Fibroblast of lung (primary cell): ENCODE measurements around the gene WNT7B. TPM values are rescaled to one million over a fixed set of nuclear protein-coding genes. Genes with fewer than 3 reads are reported as not detected.

Experiments used
- DNase-seq, 2 donors: peaks; one replicate each; pipeline versions ENCODE4 v3.0.0 to v3.0.0-alpha.2; 2010; ENCODE audit warnings: low read depth in 2 of 2
- H2AFZ ChIP-seq: 2 replicates; pipeline ENCODE4 v1.5.1; 2012; ENCODE audit warnings: low read length, control low read depth, inconsistent platforms
- H3K27ac ChIP-seq: 2 replicates; pipeline ENCODE4 v1.5.1; 2011; ENCODE audit warnings: low read length, control low read depth; ENCODE audit not compliant: insufficient read depth
- H3K27me3 ChIP-seq: 2 replicates; pipeline ENCODE4 v1.5.1; 2011; ENCODE audit warnings: mild to moderate bottlenecking, low read length; ENCODE audit not compliant: control insufficient read depth, insufficient read depth
- H3K36me3 ChIP-seq: 2 replicates; pipeline ENCODE4 v1.5.1; 2011; ENCODE audit warnings: low read length; ENCODE audit not compliant: control insufficient read depth, insufficient read depth
- H3K4me1 ChIP-seq: 2 replicates; pipeline ENCODE4 v1.5.1; 2011; ENCODE audit warnings: low read length; ENCODE audit not compliant: control insufficient read depth, insufficient read depth; ENCODE audit errors: extremely low read depth
- H3K4me2 ChIP-seq: 2 replicates; pipeline ENCODE4 v1.5.1; 2011; ENCODE audit warnings: low read length, control low read depth; ENCODE audit not compliant: insufficient read depth; ENCODE audit errors: extremely low read depth
- H3K4me3 ChIP-seq, 4 experiments: fragments of 200-600 bp in 1 of 4; sonication (generic) in 1 of 4; replicated peaks in 1 of 4; 2 replicates each; pipeline ENCODE4 v1.5.1; 2011 to 2016; ENCODE audit warnings: low read length in 4 of 4, low read depth in 3 of 4, mild to moderate bottlenecking in 3 of 4, control low read depth in 2 of 4, inconsistent platforms in 1 of 4, mixed read lengths in 1 of 4; ENCODE audit not compliant: insufficient read depth in 1 of 4; ENCODE audit errors: control extremely low read depth in 1 of 4
- H3K79me2 ChIP-seq: 2 replicates; pipeline ENCODE4 v1.5.1; 2012; ENCODE audit warnings: mild to moderate bottlenecking, low read length, inconsistent platforms; ENCODE audit not compliant: control insufficient read depth, insufficient read depth
- H3K9ac ChIP-seq: 2 replicates; pipeline ENCODE4 v1.5.1; 2011; ENCODE audit warnings: mild to moderate bottlenecking, low read length, control low read depth; ENCODE audit not compliant: insufficient read depth
- H3K9me3 ChIP-seq: 2 replicates; pipeline ENCODE4 v1.5.1; 2012; ENCODE audit warnings: low read depth, low read length; ENCODE audit not compliant: control insufficient read depth, insufficient read depth
- H4K20me1 ChIP-seq: 2 replicates; pipeline ENCODE4 v1.5.1; 2011; ENCODE audit warnings: low read length; ENCODE audit not compliant: control insufficient read depth, insufficient read depth; ENCODE audit errors: extremely low read depth
- EZH2 ChIP-seq: IDR thresholded peaks from 2 replicates; pipeline ENCODE4 v1.5.1; 2012; ENCODE audit warnings: low read length, control low read depth, mild to moderate bottlenecking; ENCODE audit errors: missing control alignments
- polyA plus RNA-seq, 2 donors: library from polyadenylated mRNA; depleted of rRNA in 1 of 2; stranded (reverse) in 1 of 2; unstranded in 1 of 2; fragments of >200 nt; gene quantifications; 2 replicates each; pipeline ENCODE4 v1.2.1, GENCODE V29; 2011 to 2012; ENCODE audit warnings: missing spikeins in 1 of 2
- total RNA-seq: library from RNA; depleted of rRNA; stranded (reverse); fragments of >200 nt; gene quantifications from 2 replicates; pipeline ENCODE4 v1.2.1, GENCODE V29; 2014
- TF ChIP-seq, protein P1 (sequence below), 2 donors: IDR thresholded peaks in 1 of 2; conservative IDR thresholded peaks in 1 of 2; 1 replicate in 1 of 2; 2 replicates in 1 of 2; pipeline ENCODE4 v1.5.1; 2011 to 2012; ENCODE audit warnings: low read length in 2 of 2, control low read depth in 1 of 2, inconsistent platforms in 1 of 2, low read depth in 1 of 2, mild to moderate bottlenecking in 1 of 2

The WNT7B gene
- total and polyA plus RNA-seq, 2 donors (not counting 1 experiment from before 2014, with no cell fraction given) = 0.17 TPM; not detected in 1

DNA sequence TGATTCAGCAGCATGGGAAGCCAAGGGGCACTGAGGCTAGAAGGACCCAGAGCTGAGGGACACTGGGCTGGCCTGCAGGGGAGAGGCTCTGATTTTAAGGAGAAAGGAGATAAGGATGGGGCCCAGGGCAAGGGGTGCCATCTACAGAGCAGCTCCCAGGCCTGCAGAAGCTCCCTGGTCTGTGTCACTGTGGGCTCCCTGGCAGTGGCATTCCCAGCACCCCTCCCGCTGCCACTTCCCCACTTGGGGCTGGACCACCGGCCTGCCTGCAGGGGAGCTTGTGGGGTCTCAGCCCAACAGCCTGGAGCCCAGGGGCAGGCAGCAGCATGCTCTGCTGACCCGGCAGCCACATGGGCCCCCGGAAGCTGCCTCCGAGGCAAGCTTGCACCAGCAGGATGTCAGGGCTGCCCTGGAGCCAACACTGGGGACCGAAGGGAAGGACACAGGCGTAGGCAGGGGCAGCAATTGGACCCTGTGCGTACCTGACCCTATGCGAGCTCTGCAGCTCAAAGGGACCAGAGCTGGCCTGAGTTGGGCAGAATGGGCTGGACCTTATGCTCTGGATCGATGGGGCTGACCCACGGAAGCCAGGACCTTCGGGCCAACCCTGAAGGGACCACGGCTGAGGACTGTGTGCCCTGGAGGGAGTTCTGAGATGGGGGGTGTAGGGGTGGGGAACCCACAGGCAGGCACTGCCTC is 35.4 kb upstream of the WNT7B start:
- Histone ChIP-seq H2AFZ (no peak overlapping the region), H3K27me3 (no peaks in the 10 kb centered on the region), H3K4me3 (no peak overlapping the region), H3K79me2 (peaks cover 4% of the 10 kb centered on the region), H3K4me2 (no peak overlapping the region), H3K9ac (no peak overlapping the region), H4K20me1 (no peaks in the 10 kb centered on the region), H3K36me3 (no peaks in the 10 kb centered on the region), H3K4me1 (peaks cover 22% of the 10 kb centered on the region), H3K9me3 (no peaks in the 10 kb centered on the region), H3K27ac (peak overlapping the region; percentile 99)
- TF ChIP-seq, protein P1, sequence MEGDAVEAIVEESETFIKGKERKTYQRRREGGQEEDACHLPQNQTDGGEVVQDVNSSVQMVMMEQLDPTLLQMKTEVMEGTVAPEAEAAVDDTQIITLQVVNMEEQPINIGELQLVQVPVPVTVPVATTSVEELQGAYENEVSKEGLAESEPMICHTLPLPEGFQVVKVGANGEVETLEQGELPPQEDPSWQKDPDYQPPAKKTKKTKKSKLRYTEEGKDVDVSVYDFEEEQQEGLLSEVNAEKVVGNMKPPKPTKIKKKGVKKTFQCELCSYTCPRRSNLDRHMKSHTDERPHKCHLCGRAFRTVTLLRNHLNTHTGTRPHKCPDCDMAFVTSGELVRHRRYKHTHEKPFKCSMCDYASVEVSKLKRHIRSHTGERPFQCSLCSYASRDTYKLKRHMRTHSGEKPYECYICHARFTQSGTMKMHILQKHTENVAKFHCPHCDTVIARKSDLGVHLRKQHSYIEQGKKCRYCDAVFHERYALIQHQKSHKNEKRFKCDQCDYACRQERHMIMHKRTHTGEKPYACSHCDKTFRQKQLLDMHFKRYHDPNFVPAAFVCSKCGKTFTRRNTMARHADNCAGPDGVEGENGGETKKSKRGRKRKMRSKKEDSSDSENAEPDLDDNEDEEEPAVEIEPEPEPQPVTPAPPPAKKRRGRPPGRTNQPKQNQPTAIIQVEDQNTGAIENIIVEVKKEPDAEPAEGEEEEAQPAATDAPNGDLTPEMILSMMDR (conservative IDR thresholded peaks at IDR 0.05 in 1 of 2, IDR thresholded peaks at IDR 0.05 in 1 of 2; ENCODE audit: low read depth in 1 of 2, low read length in 2 of 2) = no peak
- no peak for DNase-seq

DNA sequence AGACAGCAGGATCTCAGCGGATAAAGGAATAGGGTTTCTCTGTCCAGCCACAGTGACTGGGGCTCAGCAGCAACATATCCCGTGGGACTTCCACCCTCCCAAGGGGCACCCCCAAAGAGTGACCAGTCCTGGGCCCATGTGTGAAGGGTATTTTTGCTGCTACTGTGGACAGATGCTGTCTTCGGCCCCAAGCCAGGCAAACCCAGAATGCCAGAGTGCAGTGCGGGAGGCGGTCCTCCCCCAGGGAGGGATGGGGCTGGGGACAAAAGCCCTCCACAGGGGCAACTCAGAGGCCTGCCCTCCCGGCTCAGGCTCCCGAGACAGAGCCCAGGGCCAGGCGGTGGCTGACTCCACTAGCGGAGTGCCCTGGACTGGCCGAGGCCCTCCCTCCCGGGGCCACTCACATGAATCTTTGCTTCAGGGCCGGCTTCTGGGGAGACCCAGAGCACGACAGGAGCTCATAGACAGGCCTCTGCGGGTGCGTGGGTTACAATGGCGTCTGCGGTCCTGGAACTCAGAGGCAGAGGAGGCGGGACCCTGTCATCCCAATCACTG is 34.7 kb upstream of the WNT7B start:
- TF ChIP-seq EZH2 = no peak
- TF ChIP-seq, protein P1 (conservative IDR thresholded peaks at IDR 0.05 in 1 of 2, IDR thresholded peaks at IDR 0.05 in 1 of 2; ENCODE audit: low read depth in 1 of 2, low read length in 2 of 2) = no peak
- H3K4me2 ChIP-seq = no peak overlapping the region
- H3K27ac ChIP-seq = no peak overlapping the region
- no peak overlapping the region for H3K4me3 ChIP-seq
- peaks cover 4% of the 10 kb centered on the region for H3K79me2 ChIP-seq
- no peak overlapping the region for H2AFZ ChIP-seq
- no peaks in the 10 kb centered on the region for H4K20me1 ChIP-seq
- no peaks in the 10 kb centered on the region for H3K27me3 ChIP-seq
- H3K36me3 ChIP-seq = no peaks in the 10 kb centered on the region
- no peaks in the 10 kb centered on the region for H3K9me3 ChIP-seq
- H3K4me1 ChIP-seq = peaks cover 25% of the 10 kb centered on the region
- peak in 1 of 2 donors; percentile 75 for DNase-seq
- H3K9ac ChIP-seq = no peak overlapping the region

DNA sequence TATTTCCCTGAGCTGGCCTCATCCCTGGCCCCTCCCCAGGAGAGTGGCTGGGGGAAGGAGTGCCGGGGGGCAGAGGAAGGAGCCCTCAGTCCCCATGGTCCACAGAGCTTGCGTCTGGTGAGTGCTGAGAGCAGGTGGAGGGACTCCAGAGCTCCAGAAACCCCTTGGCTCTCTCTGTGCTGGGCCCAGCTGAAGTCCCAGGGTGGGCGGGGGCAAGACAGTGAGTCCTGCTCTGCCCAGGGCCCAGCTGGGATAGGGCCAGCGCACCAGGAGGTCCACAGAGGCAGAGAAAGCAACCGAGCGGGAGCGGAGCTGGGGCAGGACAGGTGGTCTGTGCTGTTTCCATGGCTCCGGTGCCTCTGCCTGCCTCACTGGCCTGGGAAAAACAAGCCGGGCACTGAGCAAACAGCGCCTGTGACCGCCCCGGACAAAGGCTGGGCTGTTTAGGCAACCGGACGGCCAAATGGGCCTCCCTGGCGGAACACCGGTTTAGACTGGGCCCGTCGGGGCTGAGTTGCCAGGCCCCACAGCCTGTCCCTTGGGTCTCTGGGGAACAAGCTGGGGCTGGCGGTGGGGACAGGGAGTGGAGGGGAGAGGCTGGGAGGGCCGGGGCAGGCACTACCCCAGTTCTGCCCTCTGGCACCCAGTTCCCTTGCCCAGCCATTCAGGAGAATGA is 34.1 kb upstream of the WNT7B start:
- TF ChIP-seq EZH2 = no peak
- TF ChIP-seq, protein P1 (conservative IDR thresholded peaks at IDR 0.05 in 1 of 2, IDR thresholded peaks at IDR 0.05 in 1 of 2; ENCODE audit: low read depth in 1 of 2, low read length in 2 of 2) = no peak
- no peak overlapping the region for H3K4me2 ChIP-seq
- H3K27me3 ChIP-seq = no peaks in the 10 kb centered on the region
- DNase-seq = no peak
- H3K4me3 ChIP-seq = no peak overlapping the region
- H4K20me1 ChIP-seq = no peaks in the 10 kb centered on the region
- no peaks in the 10 kb centered on the region for H3K9me3 ChIP-seq
- H3K27ac ChIP-seq = no peak overlapping the region
- no peak overlapping the region for H3K9ac ChIP-seq
- H2AFZ ChIP-seq = no peak overlapping the region
- H3K4me1 ChIP-seq = peaks cover 28% of the 10 kb centered on the region
- H3K79me2 ChIP-seq = peaks cover 6% of the 10 kb centered on the region
- H3K36me3 ChIP-seq = no peaks in the 10 kb centered on the region
